ENCODE data around the gene JAML.

Gene JAML

DNA sequence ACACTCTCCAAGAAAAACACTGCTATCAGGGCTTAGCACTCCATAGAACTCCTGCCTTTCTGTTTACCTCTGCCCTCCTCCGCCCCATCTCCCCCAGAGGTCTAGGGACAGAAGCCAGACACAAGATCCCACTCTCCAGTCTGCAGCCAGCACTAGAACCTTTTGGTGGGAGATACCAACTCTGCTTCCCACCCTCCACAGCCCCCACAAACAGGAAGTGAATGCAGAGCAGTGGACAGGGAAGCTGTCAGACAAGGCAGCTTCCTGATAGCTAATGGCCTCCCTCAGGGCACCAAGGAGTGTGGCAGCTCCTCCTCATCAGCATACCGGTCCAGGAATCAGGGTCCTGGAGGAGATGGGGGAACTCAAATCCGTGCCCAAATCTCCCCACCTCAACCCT is 77.3 kb downstream of the JAML start:
- DNase-seq (ENCODE audit: low read depth in 2 of 2) = no peak

DNA sequence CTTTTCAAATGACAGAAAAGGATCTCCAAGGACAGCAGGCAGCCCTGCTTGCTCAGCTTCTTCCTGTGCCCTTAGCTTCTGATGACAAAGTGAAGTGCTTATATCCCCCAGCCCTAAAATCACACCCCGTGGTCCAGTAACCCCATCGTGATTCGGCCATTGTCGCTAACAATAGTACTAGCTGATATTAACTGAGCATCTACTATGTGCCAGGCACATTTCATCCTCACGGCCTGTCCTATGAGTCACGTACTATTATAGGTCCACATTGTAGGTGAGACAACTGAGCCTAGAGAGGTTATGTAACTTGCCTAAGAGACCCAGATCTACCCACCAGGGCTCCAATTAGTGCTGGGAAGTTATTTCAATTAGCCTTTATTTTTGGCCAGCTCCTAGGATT is 78.3 kb downstream of the JAML start:
- DNase-seq (ENCODE audit: low read depth in 2 of 2) = no peak

- peak; percentile 65 to 70 for DNase-seq (ENCODE audit: low read depth in 2 of 2)
Measured at GRCh38 chr11:118145285-118146227, 79.3 kb downstream of the JAML start.

DNA sequence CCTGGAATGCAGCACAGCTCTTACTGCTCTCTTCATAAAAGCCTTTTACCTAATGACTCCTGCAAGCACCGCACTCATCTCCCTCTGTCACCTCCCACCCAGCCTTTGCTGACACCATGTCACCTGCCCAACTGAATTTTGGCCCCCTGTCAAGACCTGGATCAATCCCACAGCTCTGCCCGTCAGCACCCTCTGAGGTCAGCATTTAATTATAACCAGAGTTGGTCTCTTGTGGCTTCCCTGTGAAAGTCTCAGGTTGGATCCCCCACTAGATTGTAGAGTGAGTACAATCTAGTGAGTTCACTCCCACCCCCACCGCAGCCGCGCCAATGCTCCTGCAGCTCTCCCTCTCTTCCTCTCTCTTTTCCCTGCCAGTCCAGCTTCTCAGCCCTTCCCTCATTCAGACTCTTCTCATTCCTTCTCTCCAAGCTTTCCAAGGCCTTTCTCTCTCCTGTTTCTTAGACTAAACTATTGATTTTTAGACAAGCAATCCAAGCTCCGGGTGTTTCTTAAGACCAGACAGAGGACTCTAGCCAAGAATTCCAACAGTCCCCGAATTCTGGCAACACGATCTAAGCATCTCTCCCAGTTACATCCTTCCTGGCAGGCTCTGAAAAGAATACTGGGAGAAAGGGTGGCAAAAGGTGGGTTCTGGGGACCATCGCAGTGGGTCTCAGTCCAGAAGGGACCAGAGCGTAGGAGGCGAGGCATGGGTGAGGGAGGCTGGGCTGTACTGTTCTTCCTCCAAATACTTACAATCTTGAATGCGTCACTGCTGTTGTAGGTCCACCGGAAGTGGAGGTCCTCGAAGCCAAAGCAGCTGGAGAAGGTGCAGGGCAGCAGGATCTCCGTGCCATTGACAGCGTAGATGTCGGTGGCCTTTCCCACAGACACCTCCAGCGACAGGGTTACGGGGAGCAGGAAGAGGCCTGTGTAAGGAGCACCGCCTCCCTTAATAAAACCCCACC is 80.2 kb downstream of the JAML start:
- no peak for DNase-seq (ENCODE audit: low read depth in 2 of 2)
